K562 (cell line): ENCODE data around the gene C10orf90.

Experiments used
- CEBPG ChIP-seq, 3 experiments: fragments of 200-800 bp in 1 of 3; sonication (Bioruptor generic) in 1 of 3; sonication (generic) in 1 of 3; formaldehyde crosslinking in 1 of 3; IDR thresholded peaks in 2 of 3; conservative IDR thresholded peaks in 1 of 3; 2 replicates each; pipeline versions ENCODE4 v1.6.1 to v1.8.0; 2016 to 2022; ENCODE audit warnings: missing compliant biosample characterization in 2 of 3, missing genetic modification characterization in 2 of 3, mild to moderate bottlenecking in 1 of 3, missing genetic modification reagents in 1 of 3
- CTCF ChIP-seq, 3 experiments: IDR thresholded peaks in 2 of 3; conservative IDR thresholded peaks in 1 of 3; 2 replicates each; pipeline ENCODE4 v1.5.1; 2011 to 2012; ENCODE audit warnings: low read length in 3 of 3, mild to moderate bottlenecking in 3 of 3, control low read depth in 2 of 3, improper control_type of control experiment in 1 of 3, inconsistent platforms in 1 of 3, low read depth in 1 of 3, mixed read lengths in 1 of 3, moderate library complexity in 1 of 3; ENCODE audit not compliant: insufficient read depth in 2 of 3
- MAX ChIP-seq: sonication (generic); formaldehyde crosslinking; IDR thresholded peaks from 2 replicates; pipeline ENCODE4 v1.9.0; 2022; ENCODE audit warnings: mild to moderate bottlenecking, missing genetic modification reagents
- PHF8 ChIP-seq: fragments of 200-600 bp; sonication (generic); IDR thresholded peaks from 2 replicates; pipeline ENCODE4 v1.6.1; 2012; ENCODE audit warnings: mixed run types, mild to moderate bottlenecking, inconsistent platforms, low read length, moderate library complexity, borderline replicate concordance
- SP1 ChIP-seq: sonication (generic); formaldehyde crosslinking; IDR thresholded peaks from 2 replicates; pipeline ENCODE4 v1.8.1; 2022; ENCODE audit warnings: mild to moderate bottlenecking, missing genetic modification reagents
- YY1 ChIP-seq, 3 experiments: IDR thresholded peaks; 2 replicates each; pipeline ENCODE4 v1.6.1; 2011; ENCODE audit warnings: low read length in 2 of 3, mild to moderate bottlenecking in 2 of 3, moderate library complexity in 2 of 3, borderline replicate concordance in 1 of 3, control low read depth in 1 of 3, low read depth in 1 of 3; ENCODE audit not compliant: insufficient read depth in 3 of 3, insufficient replicate concordance in 2 of 3, control insufficient read depth in 1 of 3, insufficient read length in 1 of 3; ENCODE audit errors: extremely low read depth in 1 of 3

- TF ChIP-seq PHF8, result no peak
- no peak for TF ChIP-seq YY1 (IDR thresholded peaks at IDR 0.05; ENCODE audit: borderline replicate concordance in 1 of 3, control insufficient read depth in 1 of 3, extremely low read depth in 1 of 3, insufficient read depth in 3 of 3, insufficient read length in 1 of 3, insufficient replicate concordance in 2 of 3, low read depth in 1 of 3, low read length in 2 of 3)
- no peak for TF ChIP-seq CTCF (IDR thresholded peaks at IDR 0.05 in 2 of 3, conservative IDR thresholded peaks at IDR 0.05 in 1 of 3; ENCODE audit: insufficient read depth in 2 of 3, low read depth in 1 of 3, low read length in 3 of 3)
- TF ChIP-seq CEBPG (CRISPR knock-in tag; IDR thresholded peaks at IDR 0.05), result no peak
- no peak for TF ChIP-seq CEBPG (tag; conservative IDR thresholded peaks at IDR 0.05 in 1 of 2, IDR thresholded peaks at IDR 0.05 in 1 of 2)
- no peak for TF ChIP-seq SP1 (CRISPR knock-in tag)
- TF ChIP-seq MAX (CRISPR knock-in tag), result no peak
Measured at GRCh38 chr10:126456632-126457031, 213.9 kb downstream of the C10orf90 start.
